Fibroblast of skin of scalp (primary cell): ENCODE results near the gene C10orf143.
"Not testable (repeated sequence)": the region's sequence is repeated elsewhere in the genome, so short reads cannot be mapped to it uniquely, and the experiment has no call there.

Experiments
- DNase-seq: peaks from one replicate; pipeline ENCODE4 v3.0.0-alpha.2; 2013

Gene C10orf143

GRCh38 chr10:130028465-130028819, 82.2 kb downstream of the C10orf143 start:
- no peak for DNase-seq

GRCh38 chr10:130027716-130028464, 82.7 kb downstream of the C10orf143 start:
- peak; percentile 11 for DNase-seq

GRCh38 chr10:130026670-130027456, 83.8 kb downstream of the C10orf143 start:
- DNase-seq = no peak

- DNase-seq = no peak
These were observed 84.7 kb downstream of the C10orf143 start for GRCh38 chr10:130025811-130026485.

GRCh38 chr10:130025326-130025725, 85.3 kb downstream of the C10orf143 start:
- no peak for DNase-seq

GRCh38 chr10:130024779-130025325, 85.8 kb downstream of the C10orf143 start:
- no peak for DNase-seq

GRCh38 chr10:130024326-130024725, 86.3 kb downstream of the C10orf143 start:
- not testable (repeated sequence) for DNase-seq

GRCh38 chr10:130023454-130024230, 87.0 kb downstream of the C10orf143 start:
- no peak for DNase-seq

GRCh38 chr10:130022511-130023299, 87.9 kb downstream of the C10orf143 start:
- peak; percentile 94 for DNase-seq

- no peak for DNase-seq
These were observed 88.5 kb downstream of the C10orf143 start for GRCh38 chr10:130022086-130022485.

GRCh38 chr10:130021383-130021950, 89.2 kb downstream of the C10orf143 start:
- DNase-seq = peak; percentile 95

GRCh38 chr10:130020651-130021382, 89.8 kb downstream of the C10orf143 start:
- DNase-seq = peak; percentile 82

- no peak for DNase-seq
These were observed 91.9 kb downstream of the C10orf143 start for GRCh38 chr10:130018730-130019185.

- DNase-seq = peak; percentile 47
These were observed 92.4 kb downstream of the C10orf143 start for GRCh38 chr10:130018265-130018664.

- DNase-seq = no peak
These were observed 93.0 kb downstream of the C10orf143 start for GRCh38 chr10:130017631-130018022.

- no peak for DNase-seq
These were observed 93.5 kb downstream of the C10orf143 start for GRCh38 chr10:130016993-130017630.

- DNase-seq = no peak
These were observed 94.5 kb downstream of the C10orf143 start for GRCh38 chr10:130016095-130016494.

- no peak for DNase-seq
These were observed 95.4 kb downstream of the C10orf143 start for GRCh38 chr10:130015075-130015695.
